WI38 (cell line): ENCODE data around the gene ANTXR2.

Experiments used
- H3K4me3 ChIP-seq: 2 replicates; pipeline ENCODE4 v1.5.1; 2011; ENCODE audit warnings: low read depth, mild to moderate bottlenecking, control low read depth, low read length
- CTCF ChIP-seq: IDR thresholded peaks from 2 replicates; pipeline ENCODE4 v1.5.1; 2012; ENCODE audit warnings: low read depth, mild to moderate bottlenecking, control low read depth, low read length

The ANTXR2 gene

GRCh38 chr4:80111276-80111675, 38.2 kb upstream of the ANTXR2 start:
- H3K4me3 ChIP-seq: no peak overlapping the region
- TF ChIP-seq CTCF: no peak

- TF ChIP-seq CTCF: no peak
These were observed 34.3 kb upstream of the ANTXR2 start for GRCh38 chr4:80107374-80107773.

GRCh38 chr4:80104927-80105326, 31.9 kb upstream of the ANTXR2 start:
- no peak overlapping the region for H3K4me3 ChIP-seq
- TF ChIP-seq CTCF: no peak

More at GRCh38 chr4:80107374-80107773, 34.3 kb upstream of the ANTXR2 start:
- H3K4me3 ChIP-seq: no peak overlapping the region

- no peak for TF ChIP-seq CTCF
- no peak overlapping the region for H3K4me3 ChIP-seq
These were observed 30.6 kb upstream of the ANTXR2 start for GRCh38 chr4:80103629-80104028.

- no peak overlapping the region for H3K4me3 ChIP-seq
- no peak for TF ChIP-seq CTCF
These were observed 28.7 kb upstream of the ANTXR2 start for GRCh38 chr4:80101792-80102116.

GRCh38 chr4:80101071-80101791, 28.2 kb upstream of the ANTXR2 start:
- TF ChIP-seq CTCF: no peak
- H3K4me3 ChIP-seq: no peak overlapping the region

GRCh38 chr4:80099671-80100070, 26.6 kb upstream of the ANTXR2 start:
- H3K4me3 ChIP-seq: no peak overlapping the region
- TF ChIP-seq CTCF: no peak
